ENCODE measurements around the gene PRR19.
A peak's percentile ranks its signal among the peaks of the same experiment; 100 is the strongest.
"Not testable (repeated sequence)": the region's sequence is repeated elsewhere in the genome, so short reads cannot be mapped to it uniquely, and the experiment has no call there.

Gene PRR19, protein sequence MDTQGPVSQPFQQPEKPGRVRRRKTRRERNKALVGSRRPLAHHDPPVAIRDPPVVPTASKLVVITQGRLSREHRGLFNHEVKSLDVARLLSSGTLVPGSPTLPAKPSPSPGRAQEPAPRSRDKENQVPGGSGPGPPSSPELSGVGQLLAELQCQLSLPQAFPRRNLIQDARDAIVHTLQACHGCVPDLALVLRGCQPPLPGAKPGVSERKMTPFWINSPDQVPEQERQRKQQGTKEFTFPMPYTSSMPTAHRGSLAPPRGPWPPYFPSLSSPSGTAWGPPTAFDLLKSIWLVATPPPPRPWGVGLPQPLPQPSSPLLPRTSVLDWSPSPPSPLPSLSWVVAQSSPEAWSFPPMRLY

GRCh38 chr19:42301646-42302203 is at the start of gene PRR19:
Gene PRR19, plus strand, starts transcription at chr19:42302132. Its CDS starts 7,453 bp downstream, at chr19:42309585.
- peak; percentile 76 for DNase-seq

- DNase-seq, result peak; percentile 55
Observed at GRCh38 chr19:42252365-42253244, 49.3 kb upstream of the PRR19 start.

DNA sequence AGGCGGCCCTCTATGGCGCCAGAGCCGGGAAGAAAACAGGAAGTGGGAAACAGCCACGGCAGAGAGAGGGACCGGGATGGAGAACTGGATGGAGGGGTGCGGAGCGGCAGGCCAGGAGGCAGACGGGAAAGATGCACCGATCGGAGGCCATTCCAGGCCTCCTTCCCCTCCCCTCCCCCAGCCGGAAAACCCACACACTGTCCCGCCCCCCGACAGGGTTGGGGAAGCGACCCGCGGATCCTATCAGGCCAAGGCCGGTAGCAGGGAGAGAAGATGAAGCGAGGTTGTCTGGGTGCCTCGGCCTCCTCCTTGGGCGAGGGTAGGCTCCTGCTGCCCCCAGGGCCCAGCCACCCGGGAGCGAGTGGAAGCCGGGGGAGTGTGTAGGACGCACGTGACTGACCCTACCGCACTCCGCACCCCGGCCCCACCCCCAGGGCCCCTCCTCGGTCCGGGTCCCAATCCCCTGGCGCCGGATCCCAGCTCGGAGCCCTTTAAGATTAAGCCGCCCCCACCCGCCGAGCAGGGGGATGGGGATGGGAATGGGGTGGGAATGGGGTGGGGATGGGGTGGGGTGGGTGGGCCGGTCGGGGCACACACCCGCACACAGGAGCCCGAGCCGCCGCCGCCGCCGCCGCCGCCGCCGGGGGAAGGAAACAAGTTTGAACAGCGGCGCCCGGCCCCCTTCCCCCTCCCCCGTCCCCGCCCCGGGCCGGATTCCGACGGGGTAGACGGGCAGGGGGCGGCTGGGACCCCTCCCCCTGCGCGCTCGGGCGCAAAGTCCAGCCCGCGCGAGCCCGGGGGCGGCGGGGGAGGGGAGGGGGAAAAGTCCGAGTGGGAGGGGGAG is 48.5 kb upstream of the PRR19 start:
- peak; percentile 83 for DNase-seq

DNA sequence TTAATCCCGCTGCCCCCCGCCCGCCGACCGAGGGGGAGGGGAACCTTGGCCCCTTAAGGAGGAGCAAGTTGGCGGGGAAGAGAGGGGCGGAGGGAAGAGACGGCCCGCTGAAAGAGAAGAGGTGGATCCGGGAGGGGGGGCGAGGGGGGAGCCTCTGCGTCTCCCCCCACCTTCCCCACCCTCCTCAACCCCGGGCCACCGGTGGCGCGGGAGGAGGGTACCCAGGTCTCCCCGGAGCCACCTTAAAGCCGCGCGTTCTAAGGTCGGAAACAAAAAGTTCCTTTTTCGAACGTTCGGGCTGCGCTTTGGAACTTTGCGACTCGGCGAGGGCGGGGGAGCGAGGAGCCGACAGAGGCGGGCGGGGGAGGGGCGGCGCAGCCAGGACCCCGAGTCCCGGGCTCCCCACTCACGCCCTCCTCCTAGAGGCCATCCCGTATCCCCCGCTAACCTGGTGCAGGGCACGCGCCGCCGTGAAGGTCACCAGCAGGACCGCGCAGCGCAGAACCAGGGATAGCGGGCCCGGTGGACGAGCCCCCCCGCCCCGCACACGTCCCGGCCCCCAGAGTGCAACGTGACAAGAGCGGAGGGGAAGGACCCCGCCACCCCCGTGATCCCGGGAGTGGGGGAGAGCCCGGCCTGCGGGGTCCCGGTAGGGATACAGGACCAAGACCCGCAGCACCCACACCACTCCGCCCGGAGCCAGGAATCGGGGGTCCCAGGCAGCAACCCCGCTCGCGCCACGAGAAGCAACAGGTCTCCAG is 47.7 kb upstream of the PRR19 start:
- DNase-seq, result peak; percentile 91

DNA sequence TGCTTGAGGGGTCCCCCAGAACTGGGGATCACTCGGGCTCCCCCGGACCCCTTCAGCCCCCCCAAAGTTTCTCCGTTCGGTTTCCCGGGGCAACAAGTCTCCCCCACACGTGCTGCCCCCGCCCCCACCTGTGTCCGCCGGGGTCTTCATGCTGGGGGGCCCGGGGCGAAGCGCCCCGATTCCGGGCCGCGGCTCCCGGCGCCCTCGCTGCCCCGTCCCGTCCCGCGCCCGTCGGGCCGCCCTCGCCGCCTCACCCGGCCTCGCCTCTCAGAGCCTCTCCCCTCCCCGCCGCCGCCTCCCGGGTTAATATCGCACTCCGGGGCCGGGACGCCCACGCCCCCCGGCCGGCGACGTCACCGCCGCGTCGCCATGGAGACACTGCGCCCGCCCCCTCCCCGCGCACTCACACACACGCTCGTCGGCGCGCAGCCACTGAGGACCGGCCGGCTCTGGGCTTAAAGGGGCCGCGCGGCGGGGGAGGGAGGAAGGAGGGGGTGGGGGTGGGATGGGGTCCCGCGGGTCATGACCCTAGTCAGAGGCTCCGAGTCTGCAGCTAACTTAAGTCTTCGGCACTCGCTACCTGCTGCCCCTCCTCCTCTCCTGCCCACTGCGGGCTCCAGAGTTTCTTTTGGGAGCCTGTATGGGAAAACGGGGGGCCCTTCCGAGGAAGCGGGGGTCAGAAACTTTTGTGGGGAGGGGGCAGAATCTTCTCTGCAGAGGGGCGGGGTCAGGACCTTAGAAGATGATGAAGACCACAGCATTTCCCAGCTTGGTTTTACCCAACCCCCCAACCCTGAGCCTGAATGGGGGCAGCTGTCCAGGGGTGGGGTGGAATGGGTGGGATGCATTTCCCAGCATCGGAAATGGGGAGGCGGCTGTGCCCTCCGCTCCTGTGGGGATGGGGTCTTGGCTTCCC is 46.8 kb upstream of the PRR19 start, which contains the start of gene ERF:
Gene ERF, minus strand, starts transcription at position 279 of the 916 bp plus-strand sequence. Its CDS starts 129 bp downstream, at position 150.
- peak; percentile 95 for DNase-seq

DNA sequence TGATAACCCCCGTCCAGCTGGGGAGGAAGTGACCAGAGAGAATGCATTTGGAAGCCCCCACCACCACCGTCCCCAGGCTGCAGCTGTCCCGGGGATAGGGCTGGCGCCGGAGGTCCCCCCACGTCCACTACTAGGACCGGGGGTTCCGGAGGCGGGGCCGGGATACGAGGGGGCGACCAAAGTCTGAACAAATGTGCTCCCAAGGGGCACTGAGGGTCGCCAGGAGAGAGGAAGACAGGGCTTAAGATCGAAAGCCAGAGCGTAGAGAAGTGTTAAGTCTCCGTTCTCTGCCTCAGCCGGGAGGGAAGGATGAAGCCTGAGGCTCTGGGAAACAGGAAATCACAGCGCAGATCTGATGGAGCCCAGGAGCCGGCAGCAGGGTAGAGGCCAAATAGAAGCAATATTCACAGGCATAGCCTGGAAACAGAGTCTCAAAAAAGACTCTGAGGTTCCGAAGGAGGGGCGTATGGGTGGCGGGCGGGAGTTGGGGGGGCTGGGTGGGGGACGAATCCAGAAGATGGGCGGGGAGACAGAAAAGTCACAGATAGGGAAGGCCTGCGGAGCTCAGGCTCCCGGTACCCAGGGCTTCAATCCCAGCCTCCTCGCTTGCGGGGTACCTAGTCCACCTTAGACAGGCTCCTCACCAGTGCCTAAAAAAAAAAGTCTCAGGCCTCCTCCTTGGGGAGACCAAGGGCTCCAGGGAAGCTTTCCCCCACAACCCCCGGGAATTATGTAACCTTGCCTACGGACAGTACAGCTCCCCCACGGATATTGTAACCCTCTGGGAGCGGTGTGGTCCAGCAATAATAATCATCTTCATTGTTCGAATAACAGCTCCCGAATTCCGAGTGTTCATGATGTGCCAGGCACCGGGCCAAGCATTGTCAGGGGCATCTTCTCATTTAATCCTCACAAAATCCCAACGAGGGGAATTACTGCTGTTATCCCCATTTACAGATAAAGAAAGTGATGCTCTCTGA is 45.9 kb upstream of the PRR19 start:
- peak; percentile 59 for DNase-seq

GRCh38 chr19:42257842-42258241 is 44.1 kb upstream of the PRR19 start:
- DNase-seq, result not testable (repeated sequence)

DNA sequence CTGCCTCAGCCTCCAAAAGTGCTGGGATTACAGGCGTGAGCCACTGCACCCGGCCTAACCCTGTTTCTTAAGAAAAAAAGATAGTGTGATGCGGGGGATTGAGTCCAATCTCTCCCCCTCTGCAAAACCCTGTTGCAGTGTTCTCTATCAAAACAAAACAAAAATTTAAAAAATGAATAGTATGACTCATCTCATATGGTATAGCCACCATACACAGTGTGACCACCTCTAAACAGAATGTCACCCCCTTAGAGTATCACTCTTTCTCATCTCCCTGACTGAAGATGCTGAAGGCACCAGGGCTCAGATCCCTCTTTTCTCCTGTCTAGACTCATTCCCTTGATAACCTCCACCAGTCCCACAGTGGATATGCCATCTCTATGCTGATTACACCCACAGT is 40.2 kb upstream of the PRR19 start:
- DNase-seq, result no peak

GRCh38 chr19:42266105-42266504 is 35.8 kb upstream of the PRR19 start:
- DNase-seq, result not testable (repeated sequence)

DNA sequence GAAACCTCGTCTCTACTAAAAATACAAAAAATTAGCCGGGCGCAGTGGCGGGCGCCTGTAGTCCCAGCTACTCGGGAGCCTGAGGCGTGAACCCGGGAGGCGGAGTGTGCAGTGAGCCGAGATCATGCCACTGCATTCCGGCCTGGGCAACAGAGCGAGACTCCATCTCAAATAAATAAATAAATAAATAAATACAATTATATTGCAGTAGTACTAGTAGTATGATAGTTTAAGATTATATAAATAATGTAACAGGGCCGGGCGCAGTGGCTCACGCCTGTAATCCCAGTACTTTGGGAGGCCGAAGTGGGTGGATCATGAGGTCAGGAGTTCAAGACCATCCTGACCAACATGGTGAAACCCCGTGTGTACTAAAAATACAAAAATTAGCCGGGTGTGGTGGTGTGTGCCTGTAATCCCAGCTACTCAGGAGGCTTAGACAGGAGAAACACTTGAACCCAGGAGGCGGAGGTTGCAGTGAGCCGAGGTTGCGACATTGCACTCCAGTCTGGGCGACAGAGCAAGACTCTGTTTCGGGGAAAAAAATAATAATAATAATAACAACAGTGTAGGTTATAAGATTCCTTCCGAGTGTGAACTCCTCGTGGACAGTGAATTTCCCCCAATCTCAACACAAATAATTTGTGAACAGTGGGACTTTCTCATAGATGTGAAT is 34.9 kb upstream of the PRR19 start:
- DNase-seq, result not testable (repeated sequence)

DNA sequence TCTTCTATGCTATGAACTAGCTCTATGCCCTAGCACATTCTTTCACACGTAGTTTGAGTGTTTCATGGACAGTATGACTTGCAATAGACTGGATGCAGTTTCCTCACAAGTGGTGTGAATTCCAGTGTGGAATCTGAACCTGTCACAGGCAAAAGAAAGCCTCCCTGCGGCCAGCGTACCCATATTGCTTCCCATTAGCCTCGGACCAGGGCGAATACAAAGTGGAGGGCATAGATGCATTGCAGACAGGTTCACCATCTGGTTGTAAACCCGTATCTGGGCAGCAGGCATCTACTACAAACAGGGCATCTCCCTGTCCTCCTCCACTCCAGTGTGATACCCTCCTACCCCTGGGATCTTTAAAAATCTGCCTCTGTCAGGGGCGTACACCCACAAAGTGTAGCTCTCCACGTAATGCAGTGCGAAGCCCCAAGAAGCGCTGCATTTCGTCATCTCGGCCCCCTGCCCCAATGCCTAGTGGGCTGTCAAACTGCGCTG is 34.2 kb upstream of the PRR19 start:
- no peak for DNase-seq

DNA sequence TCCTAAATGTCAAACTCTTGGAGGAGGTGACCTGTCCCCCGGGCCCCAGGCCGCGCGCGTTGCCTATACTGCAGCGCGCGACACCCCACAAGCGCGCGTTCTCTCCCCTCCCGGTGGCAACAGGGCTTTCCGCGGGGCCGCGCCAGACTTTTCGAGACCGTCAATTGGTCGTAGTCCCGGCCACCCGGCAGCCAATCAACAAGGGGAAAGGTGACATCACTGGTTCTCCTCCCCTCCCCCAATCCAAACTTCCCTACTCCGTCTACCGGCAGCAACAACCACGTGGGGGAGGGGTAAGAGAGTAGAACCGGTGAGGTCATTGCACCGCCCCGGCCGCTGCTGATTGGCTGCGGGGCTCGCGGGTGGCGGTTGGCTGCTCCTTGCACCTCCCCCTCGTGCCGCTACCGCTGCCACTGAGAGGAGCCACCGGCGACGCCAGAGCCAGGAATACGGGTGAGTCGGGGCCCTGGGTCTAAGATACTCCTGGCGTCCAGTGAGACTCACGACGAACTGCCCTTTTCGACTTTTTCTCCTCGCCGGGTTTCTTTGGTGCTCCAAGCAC is 33.7 kb upstream of the PRR19 start:
- peak; percentile 100 for DNase-seq

- peak; percentile 100 for DNase-seq
Observed at GRCh38 chr19:42268704-42269477, 33.0 kb upstream of the PRR19 start, which contains the start of gene CIC. Gene CIC, plus strand, starts transcription at chr19:42269252. Its CDS starts 2,532 bp downstream, at chr19:42271784.

GRCh38 chr19:42269478-42270345 is 32.2 kb upstream of the PRR19 start:
- peak; percentile 52 for DNase-seq

GRCh38 chr19:42270346-42271044 is 31.4 kb upstream of the PRR19 start:
- peak; percentile 75 for DNase-seq

DNA sequence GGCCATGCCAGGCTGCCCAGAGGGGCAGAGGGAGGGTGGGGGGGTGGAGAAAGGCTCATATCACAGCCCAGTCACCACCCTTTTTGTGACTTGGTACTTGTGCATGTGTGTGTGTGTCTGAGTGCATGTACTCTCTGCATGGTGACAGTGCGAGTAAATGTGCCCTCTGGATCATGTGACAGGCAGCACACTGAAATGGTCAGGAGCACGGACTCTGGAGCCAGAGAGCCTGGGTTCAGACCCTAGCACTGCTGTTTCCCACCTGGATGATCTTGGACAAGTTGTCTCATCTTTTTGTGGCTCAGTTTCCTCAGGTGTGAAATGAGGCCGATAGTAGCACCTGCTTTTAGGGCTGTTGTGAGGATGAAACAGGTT is 30.9 kb upstream of the PRR19 start:
- DNase-seq, result no peak
